GM23248 (cell line): ENCODE data around the gene SLC66A1.

Source experiments
- EZH2 ChIP-seq: fragments of 200-600 bp; sonication (generic); IDR thresholded peaks from 2 replicates; pipeline ENCODE4 v1.6.1; 2018; ENCODE audit warnings: antibody characterized with exemption, mild to moderate bottlenecking; ENCODE audit not compliant: insufficient read depth, poor library complexity, severe bottlenecking
- EZH2phosphoT487 ChIP-seq: fragments of 200-600 bp; sonication (generic); IDR thresholded peaks from 2 replicates; pipeline ENCODE4 v1.6.1; 2018; ENCODE audit warnings: antibody characterized with exemption, moderate library complexity, mild to moderate bottlenecking, low read depth; ENCODE audit not compliant: insufficient read depth

DNA sequence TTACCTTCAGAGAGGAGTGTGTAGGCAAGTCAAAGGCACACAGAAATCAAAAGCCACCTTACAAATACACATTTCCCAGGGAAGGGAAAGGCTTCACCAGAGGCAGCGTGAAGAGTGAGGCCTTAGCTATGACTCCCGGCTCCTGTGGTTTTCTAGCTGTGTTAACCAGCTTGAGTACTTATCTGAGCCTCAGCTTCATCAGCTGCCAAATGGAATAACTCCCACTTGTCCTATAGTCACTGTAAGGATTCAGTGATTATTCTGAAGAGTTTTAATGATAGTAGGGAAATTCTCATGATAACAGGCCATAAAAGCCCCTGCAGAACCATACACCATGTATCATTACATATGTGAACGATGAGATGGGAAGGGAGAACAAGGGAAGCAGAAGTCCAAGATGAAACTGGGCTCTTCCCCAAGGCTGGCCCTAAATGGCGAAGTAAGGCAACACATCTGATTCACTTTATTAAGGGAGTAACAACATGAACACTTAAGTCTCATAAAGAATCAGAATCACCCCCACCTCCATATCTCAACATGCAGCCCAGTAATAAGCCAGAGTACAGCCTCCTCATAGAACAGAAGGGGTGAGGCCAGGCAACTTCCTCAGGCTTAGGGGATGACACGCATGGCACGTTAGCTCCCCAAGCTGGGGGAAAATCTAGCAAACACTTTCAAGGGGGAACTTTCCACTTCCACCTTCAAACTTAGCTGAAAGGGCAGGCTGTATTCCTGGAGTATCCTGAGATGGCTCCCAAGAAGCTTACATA, 63.7 kb downstream of the SLC66A1 start:
- TF ChIP-seq EZH2 (no peak), EZH2phosphoT487 (no peak)
